Measurements from ENCODE around the gene RAB31. TPM values are rescaled to one million over a fixed set of nuclear protein-coding genes. Genes with fewer than 3 reads are reported as not detected.

Gene RAB31
- total RNA-seq, 1 experiment from 2014 or later, result 32.9 TPM

DNA sequence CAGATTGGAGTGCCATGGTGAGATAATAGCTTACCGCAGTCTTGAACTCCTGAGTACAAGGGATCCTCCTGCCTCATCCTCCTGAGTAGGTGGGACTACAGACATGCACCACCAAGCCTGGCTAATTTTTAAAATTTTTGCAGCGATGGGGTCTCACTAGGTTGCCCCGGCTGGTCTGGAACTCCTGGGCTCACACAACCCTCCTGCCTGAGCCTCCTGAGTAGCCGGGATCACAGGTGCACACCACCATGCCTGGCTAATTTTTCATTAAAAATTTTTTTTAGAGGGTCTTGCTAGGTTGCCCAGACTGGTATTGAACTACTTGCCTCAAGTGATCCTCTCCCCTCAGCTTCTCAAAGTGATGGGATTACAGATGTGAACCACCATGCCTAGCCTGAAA lies 27.8 kb downstream of the RAB31 start:
- H3K4me3 Mint-ChIP-seq, result no peak overlapping the region
- CTCF ChIA-PET, result interaction anchor here (1.6 kb wide), 1 partner anchor 161 kb away, joined by 5 read pairs; no protein-coding TSS in a partner anchor
- H3K9me3 Mint-ChIP-seq, result no peaks in the 10 kb centered on the region
- POLR2A ChIA-PET, result no interaction called here
- peak; percentile 17; the same call in 1 of the 2 replicates for TF ChIP-seq ZNF121 (CRISPR knock-in tag; IDR thresholded peaks at IDR 0.05)
- TF ChIP-seq, protein P1, sequence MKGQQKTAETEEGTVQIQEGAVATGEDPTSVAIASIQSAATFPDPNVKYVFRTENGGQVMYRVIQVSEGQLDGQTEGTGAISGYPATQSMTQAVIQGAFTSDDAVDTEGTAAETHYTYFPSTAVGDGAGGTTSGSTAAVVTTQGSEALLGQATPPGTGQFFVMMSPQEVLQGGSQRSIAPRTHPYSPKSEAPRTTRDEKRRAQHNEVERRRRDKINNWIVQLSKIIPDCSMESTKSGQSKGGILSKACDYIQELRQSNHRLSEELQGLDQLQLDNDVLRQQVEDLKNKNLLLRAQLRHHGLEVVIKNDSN (CRISPR knock-in tag; IDR thresholded peaks at IDR 0.05), result no peak
- no peak for TF ChIP-seq FOXP4 (CRISPR knock-in tag; IDR thresholded peaks at IDR 0.05)
- TF ChIP-seq SMAD4 (CRISPR knock-in tag; IDR thresholded peaks at IDR 0.05), result no peak
- DNase-seq (ENCODE audit: low spot score), result no peak
- peaks cover 20% of the 10 kb centered on the region for H3K4me1 Mint-ChIP-seq
- H3K36me3 Mint-ChIP-seq, result no peaks in the 10 kb centered on the region
- no peak for ATAC-seq
- H3K27ac Mint-ChIP-seq, result no peak overlapping the region
- no peaks in the 10 kb centered on the region for H3K27me3 Mint-ChIP-seq (ENCODE audit: low read depth)

GRCh38 chr18:9736286-9736835 lies 28.3 kb downstream of the RAB31 start:
- no peaks in the 10 kb centered on the region for H3K36me3 Mint-ChIP-seq
- no peaks in the 10 kb centered on the region for H3K9me3 Mint-ChIP-seq
- no peak overlapping the region for H3K4me3 Mint-ChIP-seq
- H3K27ac Mint-ChIP-seq, result no peak overlapping the region
- DNase-seq (ENCODE audit: low spot score), result no peak
- ChIA-PET POLR2A (no interaction called here), CTCF (interaction anchor here (1.6 kb wide), 1 partner anchor 162 kb away, joined by 5 read pairs; no protein-coding TSS in a partner anchor)
- no peak for ATAC-seq
- H3K4me1 Mint-ChIP-seq, result peaks cover 20% of the 10 kb centered on the region
- no peaks in the 10 kb centered on the region for H3K27me3 Mint-ChIP-seq (ENCODE audit: low read depth)
- TF ChIP-seq PRRX2 (CRISPR knock-in tag; IDR thresholded peaks at IDR 0.05) (no peak), ZNF281 (CRISPR knock-in tag; IDR thresholded peaks at IDR 0.05) (no peak), HMGA2 (CRISPR knock-in tag; IDR thresholded peaks at IDR 0.05) (no peak), ESRRA (CRISPR knock-in tag; IDR thresholded peaks at IDR 0.05; ENCODE audit: borderline replicate concordance) (no peak), CREM (CRISPR knock-in tag; IDR thresholded peaks at IDR 0.05) (no peak), HMGXB4 (CRISPR knock-in tag; IDR thresholded peaks at IDR 0.05) (no peak), FOXP1 (CRISPR knock-in tag; IDR thresholded peaks at IDR 0.05; ENCODE audit: borderline replicate concordance) (no peak), ZNF138 (CRISPR knock-in tag; conservative IDR thresholded peaks at IDR 0.05) (no peak), E2F1 (CRISPR knock-in tag; IDR thresholded peaks at IDR 0.05) (no peak), ZNF512 (CRISPR knock-in tag; IDR thresholded peaks at IDR 0.05; ENCODE audit: borderline replicate concordance) (no peak)
- TF ChIP-seq, protein P2, sequence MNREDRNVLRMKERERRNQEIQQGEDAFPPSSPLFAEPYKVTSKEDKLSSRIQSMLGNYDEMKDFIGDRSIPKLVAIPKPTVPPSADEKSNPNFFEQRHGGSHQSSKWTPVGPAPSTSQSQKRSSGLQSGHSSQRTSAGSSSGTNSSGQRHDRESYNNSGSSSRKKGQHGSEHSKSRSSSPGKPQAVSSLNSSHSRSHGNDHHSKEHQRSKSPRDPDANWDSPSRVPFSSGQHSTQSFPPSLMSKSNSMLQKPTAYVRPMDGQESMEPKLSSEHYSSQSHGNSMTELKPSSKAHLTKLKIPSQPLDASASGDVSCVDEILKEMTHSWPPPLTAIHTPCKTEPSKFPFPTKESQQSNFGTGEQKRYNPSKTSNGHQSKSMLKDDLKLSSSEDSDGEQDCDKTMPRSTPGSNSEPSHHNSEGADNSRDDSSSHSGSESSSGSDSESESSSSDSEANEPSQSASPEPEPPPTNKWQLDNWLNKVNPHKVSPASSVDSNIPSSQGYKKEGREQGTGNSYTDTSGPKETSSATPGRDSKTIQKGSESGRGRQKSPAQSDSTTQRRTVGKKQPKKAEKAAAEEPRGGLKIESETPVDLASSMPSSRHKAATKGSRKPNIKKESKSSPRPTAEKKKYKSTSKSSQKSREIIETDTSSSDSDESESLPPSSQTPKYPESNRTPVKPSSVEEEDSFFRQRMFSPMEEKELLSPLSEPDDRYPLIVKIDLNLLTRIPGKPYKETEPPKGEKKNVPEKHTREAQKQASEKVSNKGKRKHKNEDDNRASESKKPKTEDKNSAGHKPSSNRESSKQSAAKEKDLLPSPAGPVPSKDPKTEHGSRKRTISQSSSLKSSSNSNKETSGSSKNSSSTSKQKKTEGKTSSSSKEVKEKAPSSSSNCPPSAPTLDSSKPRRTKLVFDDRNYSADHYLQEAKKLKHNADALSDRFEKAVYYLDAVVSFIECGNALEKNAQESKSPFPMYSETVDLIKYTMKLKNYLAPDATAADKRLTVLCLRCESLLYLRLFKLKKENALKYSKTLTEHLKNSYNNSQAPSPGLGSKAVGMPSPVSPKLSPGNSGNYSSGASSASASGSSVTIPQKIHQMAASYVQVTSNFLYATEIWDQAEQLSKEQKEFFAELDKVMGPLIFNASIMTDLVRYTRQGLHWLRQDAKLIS (CRISPR knock-in tag; IDR thresholded peaks at IDR 0.05; ENCODE audit: borderline replicate concordance), result no peak
- TF ChIP-seq, protein P3, sequence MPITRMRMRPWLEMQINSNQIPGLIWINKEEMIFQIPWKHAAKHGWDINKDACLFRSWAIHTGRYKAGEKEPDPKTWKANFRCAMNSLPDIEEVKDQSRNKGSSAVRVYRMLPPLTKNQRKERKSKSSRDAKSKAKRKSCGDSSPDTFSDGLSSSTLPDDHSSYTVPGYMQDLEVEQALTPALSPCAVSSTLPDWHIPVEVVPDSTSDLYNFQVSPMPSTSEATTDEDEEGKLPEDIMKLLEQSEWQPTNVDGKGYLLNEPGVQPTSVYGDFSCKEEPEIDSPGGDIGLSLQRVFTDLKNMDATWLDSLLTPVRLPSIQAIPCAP (CRISPR knock-in tag; IDR thresholded peaks at IDR 0.05), result no peak

Measured in WTC11 (cell line).